MM.1S (cell line): ENCODE data around the gene SGCD.

Experiments used
- DNase-seq: peaks from one replicate; pipeline ENCODE4 v3.0.0-alpha.2; 2015
- H2AFZ ChIP-seq: fragments of 300-600 bp; sonication (generic); 2 replicates; pipeline ENCODE4 v1.6.0; 2016; ENCODE audit warnings: antibody characterized with exemption, low read length
- H3F3A ChIP-seq: fragments of 300-600 bp; sonication (generic); 2 replicates; pipeline ENCODE4 v1.6.1; 2016; ENCODE audit warnings: mild to moderate bottlenecking, antibody characterized with exemption, low read length, moderate library complexity, mixed read lengths; ENCODE audit not compliant: insufficient read depth
- H3K27ac ChIP-seq: fragments of 300-600 bp; sonication (generic); 2 replicates; pipeline ENCODE4 v1.5.1; 2016; ENCODE audit warnings: mild to moderate bottlenecking, low read length
- H3K27me3 ChIP-seq: fragments of 300-600 bp; sonication (generic); replicated peaks from 2 replicates; pipeline ENCODE4 v1.6.0; 2016; ENCODE audit warnings: low read length; ENCODE audit not compliant: insufficient read depth
- H3K36me3 ChIP-seq: fragments of 300-600 bp; sonication (generic); replicated peaks from 2 replicates; pipeline ENCODE4 v1.6.1; 2016; ENCODE audit warnings: mild to moderate bottlenecking, low read length, mixed read lengths; ENCODE audit not compliant: insufficient read depth
- H3K4me1 ChIP-seq: fragments of 300-600 bp; sonication (generic); 2 replicates; pipeline ENCODE4 v1.6.1; 2016; ENCODE audit warnings: low read length, mixed read lengths
- H3K4me2 ChIP-seq: fragments of 300-600 bp; sonication (generic); 2 replicates; pipeline ENCODE4 v1.6.0; 2016; ENCODE audit warnings: low read depth, low read length
- H3K4me3 ChIP-seq: fragments of 300-600 bp; sonication (generic); 2 replicates; pipeline ENCODE4 v1.5.1; 2016; ENCODE audit warnings: low read length, mixed read lengths
- H3K79me2 ChIP-seq: fragments of 300-600 bp; sonication (generic); 2 replicates; pipeline ENCODE4 v1.6.1; 2016; ENCODE audit warnings: mixed run types, low read length, mixed read lengths
- H3K9ac ChIP-seq: fragments of 300-600 bp; sonication (generic); 2 replicates; pipeline ENCODE4 v1.6.1; 2016; ENCODE audit warnings: low read length, mixed read lengths
- H3K9me2 ChIP-seq: fragments of 300-600 bp; sonication (generic); replicated peaks from 2 replicates; pipeline ENCODE4 v1.6.1; 2016; ENCODE audit warnings: mild to moderate bottlenecking, low read length, mixed read lengths; ENCODE audit not compliant: insufficient read depth
- H3K9me3 ChIP-seq: fragments of 300-600 bp; sonication (generic); replicated peaks from 2 replicates; pipeline ENCODE4 v1.6.1; 2016; ENCODE audit warnings: mild to moderate bottlenecking, low read length, mixed read lengths; ENCODE audit not compliant: insufficient read depth
- H4K20me1 ChIP-seq: fragments of 300-600 bp; sonication (generic); 2 replicates; pipeline ENCODE4 v1.6.1; 2016; ENCODE audit warnings: mild to moderate bottlenecking, low read length, moderate library complexity, mixed read lengths; ENCODE audit not compliant: insufficient read depth
- CTCF ChIP-seq: fragments of 300-600 bp; sonication (generic); IDR thresholded peaks from 2 replicates; pipeline ENCODE4 v1.5.1; 2016; ENCODE audit warnings: antibody characterized with exemption, low read length, mixed read lengths
- EZH2 ChIP-seq: fragments of 300-600 bp; sonication (generic); optimal IDR thresholded peaks from 2 replicates; pipeline ENCODE3; 2017; ENCODE audit warnings: low read depth, mild to moderate bottlenecking, antibody characterized with exemption, low read length, mixed read lengths
- EZH2phosphoT487 ChIP-seq: fragments of 300-600 bp; sonication (generic); IDR thresholded peaks from 2 replicates; pipeline ENCODE4 v1.6.1; 2018; ENCODE audit warnings: antibody characterized with exemption, low read length

The SGCD gene

GRCh38 chr5:156758011-156758791, 431.2 kb downstream of the SGCD start:
- Histone ChIP-seq H3K36me3 (no peaks in the 10 kb centered on the region), H4K20me1 (no peaks in the 10 kb centered on the region), H3K4me3 (no peak overlapping the region), H3K9ac (no peak overlapping the region), H3F3A (no peaks in the 10 kb centered on the region), H3K4me2 (no peak overlapping the region), H3K9me3 (no peaks in the 10 kb centered on the region), H2AFZ (no peak overlapping the region), H3K4me1 (peaks cover 15% of the 10 kb centered on the region), H3K27me3 (no peaks in the 10 kb centered on the region), H3K27ac (no peak overlapping the region), H3K9me2 (no peaks in the 10 kb centered on the region), H3K79me2 (no peaks in the 10 kb centered on the region)
- DNase-seq = no peak
- no peak for TF ChIP-seq CTCF
- no peak for TF ChIP-seq EZH2
- TF ChIP-seq EZH2phosphoT487 = no peak

- H3K27ac ChIP-seq = no peak overlapping the region
- H4K20me1 ChIP-seq = no peaks in the 10 kb centered on the region
- H3K9me3 ChIP-seq = no peaks in the 10 kb centered on the region
- DNase-seq = no peak
- H3K27me3 ChIP-seq = no peaks in the 10 kb centered on the region
- H3F3A ChIP-seq = no peaks in the 10 kb centered on the region
- peaks cover 15% of the 10 kb centered on the region for H3K4me1 ChIP-seq
- no peaks in the 10 kb centered on the region for H3K9me2 ChIP-seq
- H3K4me3 ChIP-seq = no peak overlapping the region
- TF ChIP-seq EZH2phosphoT487 (no peak), CTCF (no peak), EZH2 (no peak)
- H3K79me2 ChIP-seq = no peaks in the 10 kb centered on the region
- H3K36me3 ChIP-seq = no peaks in the 10 kb centered on the region
- no peak overlapping the region for H2AFZ ChIP-seq
- H3K9ac ChIP-seq = no peak overlapping the region
- H3K4me2 ChIP-seq = no peak overlapping the region
Measured at GRCh38 chr5:156759156-156759555, 432.2 kb downstream of the SGCD start.

GRCh38 chr5:156762771-156763170, 435.8 kb downstream of the SGCD start:
- DNase-seq = no peak
- Histone ChIP-seq H3K9me3 (no peaks in the 10 kb centered on the region), H3K27ac (no peak overlapping the region), H4K20me1 (no peaks in the 10 kb centered on the region), H3K4me1 (no peaks in the 10 kb centered on the region), H3K9me2 (no peaks in the 10 kb centered on the region), H3K4me2 (no peak overlapping the region), H3K36me3 (no peaks in the 10 kb centered on the region), H3K9ac (no peak overlapping the region), H3F3A (no peaks in the 10 kb centered on the region), H3K27me3 (no peaks in the 10 kb centered on the region), H2AFZ (no peak overlapping the region), H3K79me2 (no peaks in the 10 kb centered on the region), H3K4me3 (no peak overlapping the region)
- TF ChIP-seq CTCF (no peak), EZH2phosphoT487 (no peak)
